ENCODE measurements around the gene CHRNE. TPM values are rescaled to one million over a fixed set of nuclear protein-coding genes. Genes with fewer than 3 reads are reported as not detected.

Gene CHRNE
- total and polyA plus RNA-seq, 2 of the 13 experiments (the other 11 are each of a cell fraction or from before 2014, with no cell fraction given): 0.53 to 0.59 TPM

- TF ChIP-seq SRSF1 (optimal IDR thresholded peaks at IDR 0.05; ENCODE audit: low read depth, low read length) (no peak), ZNF530 (CRISPR knock-in tag; IDR thresholded peaks at IDR 0.05; ENCODE audit: low read depth) (no peak), ATF6 (CRISPR knock-in tag; conservative IDR thresholded peaks at IDR 0.05) (no peak), ZFP36 (IDR thresholded peaks at IDR 0.05; ENCODE audit: borderline replicate concordance, low read depth, low read length, partially characterized antibody) (no peak), CREM (IDR thresholded peaks at IDR 0.05) (peak; percentile 69), CREM (CRISPR knock-in tag; IDR thresholded peaks at IDR 0.05) (no peak), POLR2AphosphoS5 (IDR thresholded peaks at IDR 0.05; ENCODE audit: low read depth, low read length) (peak; percentile 78), ZHX1 (CRISPR knock-in tag; IDR thresholded peaks at IDR 0.05; ENCODE audit: low read depth) (no peak), HCFC1 (IDR thresholded peaks at IDR 0.05; ENCODE audit: low read depth, low read length) (no peak), ZNF687 (CRISPR knock-in tag; IDR thresholded peaks at IDR 0.05) (peak; percentile 80), ZNF44 (CRISPR knock-in tag; IDR thresholded peaks at IDR 0.05) (0 out of 2 replicates have a peak, but pooled peaks have one; percentile 23), HNRNPUL1 (IDR thresholded peaks at IDR 0.05; ENCODE audit: low read depth, low read length) (no peak), ZNF275 (CRISPR knock-in tag; IDR thresholded peaks at IDR 0.05; ENCODE audit: borderline replicate concordance) (0 out of 2 replicates have a peak, but pooled peaks have one; percentile 24), ZNF33A (CRISPR knock-in tag; IDR thresholded peaks at IDR 0.05; ENCODE audit: borderline replicate concordance) (no peak), TBX2 (CRISPR knock-in tag; IDR thresholded peaks at IDR 0.05; ENCODE audit: borderline replicate concordance) (peak; percentile 79), SALL2 (CRISPR knock-in tag; IDR thresholded peaks at IDR 0.05) (no peak), THYN1 (CRISPR knock-in tag; IDR thresholded peaks at IDR 0.05; ENCODE audit: borderline replicate concordance, low read depth) (no peak), ZNF768 (CRISPR knock-in tag; IDR thresholded peaks at IDR 0.05) (no peak), ZNF850 (CRISPR knock-in tag; conservative IDR thresholded peaks at IDR 0.05) (no peak)
Measured at GRCh38 chr17:4939796-4940554, 37.1 kb upstream of the CHRNE start, which contains the start of the genes RNF167 and SLC25A11 (continued).
